GM23338 (cell line): ENCODE results near the gene UNC45A. TPM values are rescaled to one million over a fixed set of nuclear protein-coding genes. Genes with fewer than 3 reads are reported as not detected.

Experiments
- ATAC-seq: fragments of 200-7000 bp; cut with Tn5 transposase; 3 replicates; pipeline ENCODE4 v1.9.1; 2020
- DNase-seq: peaks from one replicate; pipeline ENCODE4 v3.0.0-alpha.2; 2015; ENCODE audit warnings: low spot score
- H2AFZ ChIP-seq: fragments of 200-600 bp; sonication (generic); 2 replicates; pipeline ENCODE4 v1.8.0; 2016; ENCODE audit warnings: antibody characterized with exemption, mild to moderate bottlenecking, moderate library complexity
- H3F3A ChIP-seq: fragments of 200-600 bp; sonication (generic); replicated peaks from 2 replicates; pipeline ENCODE4 v1.8.0; 2017; ENCODE audit warnings: antibody characterized with exemption, mixed run types, low read depth
- H3K27ac ChIP-seq: fragments of 200-600 bp; sonication (generic); 2 replicates; pipeline ENCODE4 v1.6.1; 2016; ENCODE audit warnings: low read depth
- H3K27me3 ChIP-seq: fragments of 200-600 bp; sonication (generic); 2 replicates; pipeline ENCODE4 v1.8.0; 2016; ENCODE audit warnings: mild to moderate bottlenecking, mixed run types, moderate library complexity; ENCODE audit not compliant: insufficient read depth
- H3K36me3 ChIP-seq: fragments of 200-600 bp; sonication (generic); 2 replicates; pipeline ENCODE4 v1.8.0; 2016; ENCODE audit warnings: mild to moderate bottlenecking; ENCODE audit not compliant: insufficient read depth
- H3K4me1 ChIP-seq: fragments of 200-600 bp; sonication (generic); 2 replicates; pipeline ENCODE4 v1.8.0; 2016; ENCODE audit warnings: mild to moderate bottlenecking, moderate library complexity; ENCODE audit not compliant: insufficient read depth
- H3K4me2 ChIP-seq: fragments of 200-600 bp; sonication (generic); 2 replicates; pipeline ENCODE4 v1.7.1; 2017; ENCODE audit warnings: mixed run types
- H3K4me3 ChIP-seq: fragments of 200-600 bp; sonication (generic); 2 replicates; pipeline ENCODE4 v1.6.1; 2016; ENCODE audit warnings: mixed run types
- H3K79me2 ChIP-seq: fragments of 200-600 bp; sonication (generic); replicated peaks from 2 replicates; pipeline ENCODE4 v1.8.0; 2017; ENCODE audit warnings: mild to moderate bottlenecking; ENCODE audit not compliant: insufficient read depth
- H3K9me2 ChIP-seq: fragments of 200-600 bp; sonication (generic); 2 replicates; pipeline ENCODE4 v1.8.0; 2017; ENCODE audit not compliant: insufficient read depth
- H4K20me1 ChIP-seq: fragments of 200-600 bp; sonication (generic); replicated peaks from 2 replicates; pipeline ENCODE4 v1.8.0; 2017; ENCODE audit warnings: mild to moderate bottlenecking; ENCODE audit not compliant: insufficient read depth
- H3K27ac Mint-ChIP-seq: 2 replicates; pipeline ENCODE4 v1.8.0; 2020; ENCODE audit warnings: inconsistent platforms, mild to moderate bottlenecking, moderate library complexity, mixed read lengths
- H3K27me3 Mint-ChIP-seq: 3 replicates; pipeline ENCODE4 v1.8.0; 2022; ENCODE audit warnings: low read depth, mild to moderate bottlenecking, moderate library complexity, mixed read lengths, inconsistent platforms; ENCODE audit not compliant: insufficient read depth, poor library complexity
- H3K36me3 Mint-ChIP-seq: 3 replicates; pipeline ENCODE4 v1.8.0; 2021; ENCODE audit warnings: low read depth, mild to moderate bottlenecking, inconsistent platforms, moderate library complexity, mixed read lengths
- H3K4me1 Mint-ChIP-seq: 3 replicates; pipeline ENCODE4 v1.8.0; 2020; ENCODE audit warnings: mild to moderate bottlenecking, inconsistent platforms, mixed read lengths
- H3K4me3 Mint-ChIP-seq: 3 replicates; pipeline ENCODE4 v1.8.0; 2021; ENCODE audit warnings: moderate library complexity, mild to moderate bottlenecking, inconsistent platforms, mixed read lengths
- H3K9me3 Mint-ChIP-seq: 3 replicates; pipeline ENCODE4 v1.8.0; 2020; ENCODE audit warnings: moderate library complexity, mild to moderate bottlenecking, inconsistent platforms, mixed read lengths
- CREB1 ChIP-seq: fragments of 250-450 bp; sonication (Bioruptor Pico); IDR thresholded peaks from 2 replicates; pipeline ENCODE4 v1.5.0; 2020; ENCODE audit warnings: low read depth, mild to moderate bottlenecking, moderate library complexity
- ETS1 ChIP-seq: IDR thresholded peaks from 2 replicates; pipeline ENCODE4 v1.6.1; 2016; ENCODE audit warnings: antibody characterized with exemption
- JUNB ChIP-seq: IDR thresholded peaks from one replicate; pipeline ENCODE4 v1.6.1; 2016; ENCODE audit warnings: antibody characterized with exemption; ENCODE audit not compliant: unreplicated experiment
- POLR2AphosphoS5 ChIP-seq: IDR thresholded peaks from 2 replicates; pipeline ENCODE4 v1.6.1; 2016; ENCODE audit warnings: antibody characterized with exemption, low read depth
- ZNF114 ChIP-seq: fragments of 250-450 bp; sonication (Bioruptor Pico); IDR thresholded peaks from 2 replicates; pipeline ENCODE4 v1.5.0; 2020; ENCODE audit warnings: mild to moderate bottlenecking, moderate library complexity
- polyA plus RNA-seq: library from polyadenylated mRNA; unstranded; fragments of >200 nt; fragmentation: Nextera tagmentation; extraction: Ambion mirVana; gene quantifications from 2 replicates; pipeline ENCODE4 v1.2.1, GENCODE V29; 2016
- total RNA-seq: library from RNA; depleted of rRNA; stranded (reverse); fragments of >200 nt; shearing (Covaris generic); gene quantifications from 2 replicates; pipeline ENCODE4 v1.2.3, GENCODE V29; 2014
- TF ChIP-seq, protein P1 (sequence below): fragments of 250-450 bp; sonication (Bioruptor Pico); IDR thresholded peaks from 2 replicates; pipeline ENCODE4 v1.5.0; 2020; ENCODE audit warnings: mild to moderate bottlenecking, moderate library complexity
- TF ChIP-seq, protein P2 (sequence below), 2 experiments: fragments of 200-600 bp in 1 of 2; sonication (generic) in 1 of 2; conservative IDR thresholded peaks; 2 replicates each; pipeline versions ENCODE4 v1.5.1 to v1.6.1; 2016 to 2017; ENCODE audit warnings: antibody characterized with exemption in 2 of 2, low read depth in 2 of 2, mild to moderate bottlenecking in 2 of 2, moderate library complexity in 1 of 2

Gene UNC45A
- total and polyA plus RNA-seq, 2 experiments from 2014 or later: 40.2 to 86.8 TPM

- H3K9me3 Mint-ChIP-seq: no peaks in the 10 kb centered on the region
- peaks cover 9% of the 10 kb centered on the region for H3K36me3 Mint-ChIP-seq
- H3K27ac Mint-ChIP-seq: no peak overlapping the region
- no peaks in the 10 kb centered on the region for H3K27me3 ChIP-seq
- DNase-seq: no peak
- H2AFZ ChIP-seq: no peak overlapping the region
- H3K4me1 ChIP-seq: no peaks in the 10 kb centered on the region
- no peaks in the 10 kb centered on the region for H4K20me1 ChIP-seq
- H3K36me3 ChIP-seq: no peaks in the 10 kb centered on the region
- no peaks in the 10 kb centered on the region for H3K79me2 ChIP-seq
- peaks cover 6% of the 10 kb centered on the region for H3K4me1 Mint-ChIP-seq
- no peak overlapping the region for H3K4me2 ChIP-seq
- H3K27me3 Mint-ChIP-seq: peaks cover 8% of the 10 kb centered on the region
- H3K4me3 Mint-ChIP-seq: no peak overlapping the region
- no peak overlapping the region for H3K4me3 ChIP-seq
- H3F3A ChIP-seq: no peaks in the 10 kb centered on the region
- H3K9me2 ChIP-seq: no peaks in the 10 kb centered on the region
- TF ChIP-seq, protein P1, sequence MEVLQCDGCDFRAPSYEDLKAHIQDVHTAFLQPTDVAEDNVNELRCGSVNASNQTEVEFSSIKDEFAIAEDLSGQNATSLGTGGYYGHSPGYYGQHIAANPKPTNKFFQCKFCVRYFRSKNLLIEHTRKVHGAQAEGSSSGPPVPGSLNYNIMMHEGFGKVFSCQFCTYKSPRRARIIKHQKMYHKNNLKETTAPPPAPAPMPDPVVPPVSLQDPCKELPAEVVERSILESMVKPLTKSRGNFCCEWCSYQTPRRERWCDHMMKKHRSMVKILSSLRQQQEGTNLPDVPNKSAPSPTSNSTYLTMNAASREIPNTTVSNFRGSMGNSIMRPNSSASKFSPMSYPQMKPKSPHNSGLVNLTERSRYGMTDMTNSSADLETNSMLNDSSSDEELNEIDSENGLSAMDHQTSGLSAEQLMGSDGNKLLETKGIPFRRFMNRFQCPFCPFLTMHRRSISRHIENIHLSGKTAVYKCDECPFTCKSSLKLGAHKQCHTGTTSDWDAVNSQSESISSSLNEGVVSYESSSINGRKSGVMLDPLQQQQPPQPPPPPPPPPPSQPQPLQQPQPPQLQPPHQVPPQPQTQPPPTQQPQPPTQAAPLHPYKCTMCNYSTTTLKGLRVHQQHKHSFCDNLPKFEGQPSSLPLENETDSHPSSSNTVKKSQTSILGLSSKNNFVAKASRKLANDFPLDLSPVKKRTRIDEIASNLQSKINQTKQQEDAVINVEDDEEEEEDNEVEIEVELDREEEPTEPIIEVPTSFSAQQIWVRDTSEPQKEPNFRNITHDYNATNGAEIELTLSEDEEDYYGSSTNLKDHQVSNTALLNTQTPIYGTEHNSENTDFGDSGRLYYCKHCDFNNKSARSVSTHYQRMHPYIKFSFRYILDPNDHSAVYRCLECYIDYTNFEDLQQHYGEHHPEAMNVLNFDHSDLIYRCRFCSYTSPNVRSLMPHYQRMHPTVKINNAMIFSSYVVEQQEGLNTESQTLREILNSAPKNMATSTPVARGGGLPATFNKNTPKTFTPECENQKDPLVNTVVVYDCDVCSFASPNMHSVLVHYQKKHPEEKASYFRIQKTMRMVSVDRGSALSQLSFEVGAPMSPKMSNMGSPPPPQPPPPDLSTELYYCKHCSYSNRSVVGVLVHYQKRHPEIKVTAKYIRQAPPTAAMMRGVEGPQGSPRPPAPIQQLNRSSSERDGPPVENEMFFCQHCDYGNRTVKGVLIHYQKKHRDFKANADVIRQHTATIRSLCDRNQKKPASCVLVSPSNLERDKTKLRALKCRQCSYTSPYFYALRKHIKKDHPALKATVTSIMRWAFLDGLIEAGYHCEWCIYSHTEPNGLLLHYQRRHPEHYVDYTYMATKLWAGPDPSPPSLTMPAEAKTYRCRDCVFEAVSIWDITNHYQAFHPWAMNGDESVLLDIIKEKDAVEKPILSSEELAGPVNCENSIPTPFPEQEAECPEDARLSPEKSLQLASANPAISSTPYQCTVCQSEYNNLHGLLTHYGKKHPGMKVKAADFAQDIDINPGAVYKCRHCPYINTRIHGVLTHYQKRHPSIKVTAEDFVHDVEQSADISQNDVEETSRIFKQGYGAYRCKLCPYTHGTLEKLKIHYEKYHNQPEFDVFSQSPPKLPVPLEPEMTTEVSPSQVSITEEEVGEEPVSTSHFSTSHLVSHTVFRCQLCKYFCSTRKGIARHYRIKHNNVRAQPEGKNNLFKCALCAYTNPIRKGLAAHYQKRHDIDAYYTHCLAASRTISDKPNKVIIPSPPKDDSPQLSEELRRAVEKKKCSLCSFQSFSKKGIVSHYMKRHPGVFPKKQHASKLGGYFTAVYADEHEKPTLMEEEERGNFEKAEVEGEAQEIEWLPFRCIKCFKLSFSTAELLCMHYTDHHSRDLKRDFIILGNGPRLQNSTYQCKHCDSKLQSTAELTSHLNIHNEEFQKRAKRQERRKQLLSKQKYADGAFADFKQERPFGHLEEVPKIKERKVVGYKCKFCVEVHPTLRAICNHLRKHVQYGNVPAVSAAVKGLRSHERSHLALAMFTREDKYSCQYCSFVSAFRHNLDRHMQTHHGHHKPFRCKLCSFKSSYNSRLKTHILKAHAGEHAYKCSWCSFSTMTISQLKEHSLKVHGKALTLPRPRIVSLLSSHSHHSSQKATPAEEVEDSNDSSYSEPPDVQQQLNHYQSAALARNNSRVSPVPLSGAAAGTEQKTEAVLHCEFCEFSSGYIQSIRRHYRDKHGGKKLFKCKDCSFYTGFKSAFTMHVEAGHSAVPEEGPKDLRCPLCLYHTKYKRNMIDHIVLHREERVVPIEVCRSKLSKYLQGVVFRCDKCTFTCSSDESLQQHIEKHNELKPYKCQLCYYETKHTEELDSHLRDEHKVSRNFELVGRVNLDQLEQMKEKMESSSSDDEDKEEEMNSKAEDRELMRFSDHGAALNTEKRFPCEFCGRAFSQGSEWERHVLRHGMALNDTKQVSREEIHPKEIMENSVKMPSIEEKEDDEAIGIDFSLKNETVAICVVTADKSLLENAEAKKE (CRISPR knock-in tag): no peak
- no peak for TF ChIP-seq POLR2AphosphoS5
- TF ChIP-seq, protein P2, sequence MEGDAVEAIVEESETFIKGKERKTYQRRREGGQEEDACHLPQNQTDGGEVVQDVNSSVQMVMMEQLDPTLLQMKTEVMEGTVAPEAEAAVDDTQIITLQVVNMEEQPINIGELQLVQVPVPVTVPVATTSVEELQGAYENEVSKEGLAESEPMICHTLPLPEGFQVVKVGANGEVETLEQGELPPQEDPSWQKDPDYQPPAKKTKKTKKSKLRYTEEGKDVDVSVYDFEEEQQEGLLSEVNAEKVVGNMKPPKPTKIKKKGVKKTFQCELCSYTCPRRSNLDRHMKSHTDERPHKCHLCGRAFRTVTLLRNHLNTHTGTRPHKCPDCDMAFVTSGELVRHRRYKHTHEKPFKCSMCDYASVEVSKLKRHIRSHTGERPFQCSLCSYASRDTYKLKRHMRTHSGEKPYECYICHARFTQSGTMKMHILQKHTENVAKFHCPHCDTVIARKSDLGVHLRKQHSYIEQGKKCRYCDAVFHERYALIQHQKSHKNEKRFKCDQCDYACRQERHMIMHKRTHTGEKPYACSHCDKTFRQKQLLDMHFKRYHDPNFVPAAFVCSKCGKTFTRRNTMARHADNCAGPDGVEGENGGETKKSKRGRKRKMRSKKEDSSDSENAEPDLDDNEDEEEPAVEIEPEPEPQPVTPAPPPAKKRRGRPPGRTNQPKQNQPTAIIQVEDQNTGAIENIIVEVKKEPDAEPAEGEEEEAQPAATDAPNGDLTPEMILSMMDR (conservative IDR thresholded peaks at IDR 0.05; ENCODE audit: low read depth in 2 of 2): no peak
- TF ChIP-seq ETS1: no peak
- TF ChIP-seq ZNF114: no peak
- no peak for TF ChIP-seq JUNB
- no peak for TF ChIP-seq CREB1 (CRISPR knock-in tag)
- no peak overlapping the region for H3K27ac ChIP-seq
- no peak for ATAC-seq
Measured at GRCh38 chr15:90914305-90915080, 20.6 kb upstream of the UNC45A start.
